ENCODE data around the gene FAM90A26.
"Not testable (repeated sequence)": the region's sequence is repeated elsewhere in the genome, so short reads cannot be mapped to it uniquely, and the experiment has no call there.

Gene FAM90A26, protein sequence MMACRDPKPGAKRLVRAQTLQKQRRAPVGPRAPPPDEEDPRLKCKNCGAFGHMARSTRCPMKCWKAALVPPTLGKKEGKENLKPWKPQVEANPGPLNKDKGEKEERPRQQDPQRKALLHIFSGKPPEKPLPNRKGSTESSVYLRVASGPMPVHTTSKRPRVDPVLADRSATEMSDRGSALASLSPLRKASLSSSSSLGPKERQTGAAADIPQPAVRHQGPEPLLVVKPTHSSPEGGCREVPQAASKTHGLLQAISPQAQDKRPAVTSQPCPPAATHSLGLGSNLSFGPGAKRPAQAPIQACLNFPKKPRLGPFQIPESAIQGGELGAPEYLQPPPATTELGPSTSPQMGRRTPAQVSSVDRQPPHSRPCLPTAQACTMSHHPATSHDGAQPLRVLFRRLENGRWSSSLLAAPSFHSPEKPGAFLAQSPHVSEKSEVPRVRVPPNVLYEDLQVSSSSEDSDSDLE

DNA sequence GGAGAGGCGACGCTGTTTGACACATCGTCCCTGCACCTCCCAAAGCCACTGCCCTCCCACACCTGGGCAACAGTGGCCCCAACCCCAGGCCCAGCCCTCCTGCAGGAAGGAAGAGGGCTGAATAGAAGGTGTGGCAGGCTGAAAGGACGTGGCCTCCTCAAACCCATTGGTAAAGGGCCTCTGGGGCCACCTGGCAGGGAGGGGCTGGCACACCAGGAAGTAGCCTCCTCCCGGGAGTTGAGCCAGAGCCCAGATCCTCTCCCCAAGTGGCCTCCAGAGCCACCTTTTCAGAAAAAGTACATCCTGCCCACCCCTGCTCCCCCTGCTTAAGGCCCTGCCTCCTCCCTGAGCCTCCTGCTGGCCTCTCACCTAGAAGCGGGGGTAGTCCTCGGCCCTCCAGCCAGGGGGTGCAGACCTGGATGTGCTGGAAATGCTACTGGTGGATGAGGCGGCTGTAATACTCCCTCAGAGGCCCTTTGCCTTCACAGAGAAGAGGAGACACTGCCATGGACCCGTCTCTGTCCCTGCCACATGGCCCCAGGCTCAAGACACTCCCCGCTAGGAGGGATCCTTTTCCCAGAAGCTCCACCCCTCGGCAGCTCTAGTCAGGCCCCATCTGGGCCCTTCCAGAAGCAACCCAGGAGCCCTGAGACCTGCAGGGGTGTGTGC is at the start of gene FAM90A26:
FAM90A26 (plus strand) TSS at position 619 of the 669 bp plus-strand sequence. CDS start 2,764 bp downstream, outside the sequence.
- DNase-seq: not testable (repeated sequence)

DNA sequence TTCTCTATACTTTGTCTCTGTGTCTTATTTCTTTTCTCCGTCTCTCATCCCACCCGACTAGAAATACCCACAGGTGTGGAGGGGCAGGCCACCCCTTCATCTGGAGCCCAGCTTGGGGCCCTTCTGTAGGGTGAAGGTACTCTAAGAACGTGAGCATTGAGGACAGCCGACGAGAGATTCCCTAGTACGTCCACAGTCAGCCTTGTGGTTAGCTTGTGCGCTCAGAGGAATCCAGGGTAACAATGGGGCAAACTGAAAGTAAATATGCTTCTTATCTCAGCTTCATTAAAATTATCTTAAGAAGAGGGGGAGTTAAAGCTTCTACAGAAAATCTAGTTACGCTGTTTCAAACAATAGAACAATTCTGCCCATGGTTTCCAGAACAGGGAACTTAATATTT is 47.5 kb upstream of the FAM90A26 start:
- not testable (repeated sequence) for DNase-seq

DNA sequence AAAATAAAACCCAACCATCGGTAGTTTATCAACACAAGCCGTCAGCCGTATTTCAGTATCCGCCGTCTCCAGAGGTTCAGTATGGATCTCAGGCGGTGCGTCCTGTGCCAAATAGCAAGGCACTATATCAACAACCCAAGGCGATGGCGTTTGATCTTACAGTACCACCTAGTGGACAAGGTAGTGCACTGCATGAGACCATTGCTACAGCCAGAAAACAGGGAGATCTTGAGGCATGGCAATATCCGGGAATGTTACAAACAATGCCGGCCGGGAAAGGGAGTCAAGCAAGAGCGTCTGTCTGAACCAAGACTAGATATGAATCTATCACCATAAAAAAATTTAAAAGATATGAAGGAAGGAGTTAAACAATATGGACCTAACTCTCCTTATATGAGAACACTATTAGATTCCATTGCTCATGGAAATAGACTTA is 46.6 kb upstream of the FAM90A26 start:
- peak; percentile 3 to 13 for DNase-seq

DNA sequence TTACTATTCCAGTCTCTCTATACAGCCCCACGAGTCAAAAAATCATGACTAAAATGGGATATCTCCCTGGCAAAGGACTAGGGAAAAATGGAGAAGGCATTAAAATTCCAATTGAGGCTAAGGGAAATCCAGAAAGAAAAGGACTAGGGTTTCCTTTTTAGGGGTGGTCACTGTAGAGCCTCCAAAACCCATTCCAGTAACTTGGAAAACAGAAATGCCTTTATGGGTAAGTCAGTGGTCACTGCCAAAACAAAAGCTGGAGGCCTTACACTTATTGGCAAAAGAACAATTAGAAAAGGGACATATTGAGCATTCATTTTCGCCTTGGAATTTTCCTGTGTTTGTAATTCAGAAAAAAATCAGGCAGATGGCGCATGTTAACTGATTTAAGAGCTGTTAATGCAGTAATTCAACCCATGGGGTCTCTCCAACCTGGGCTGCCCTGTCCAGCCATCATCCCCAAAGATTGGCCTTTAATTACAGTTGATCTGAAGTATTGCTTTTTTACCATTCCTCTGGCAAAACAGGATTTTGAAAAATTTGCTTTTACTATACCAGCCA is 44.5 kb upstream of the FAM90A26 start:
- not testable (repeated sequence) for DNase-seq

DNA sequence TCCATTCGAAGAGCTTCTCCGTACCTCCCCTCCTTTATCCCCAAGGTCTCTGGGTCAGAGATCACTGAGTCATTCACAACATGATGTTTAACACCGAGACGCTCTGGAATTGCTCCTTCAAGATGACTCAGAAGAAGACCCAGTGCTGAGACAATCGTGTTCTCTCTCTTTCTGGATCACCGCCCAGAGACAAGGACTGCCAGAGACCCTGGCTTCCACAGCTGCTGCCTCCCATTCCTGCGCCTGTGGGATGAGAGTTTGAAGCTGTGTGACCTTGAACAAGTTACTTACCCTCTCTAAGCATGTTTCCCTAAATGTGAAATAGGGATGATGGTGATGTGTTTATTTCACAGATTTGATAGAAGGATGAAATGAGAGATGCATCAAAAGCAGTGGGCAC is 38.8 kb upstream of the FAM90A26 start:
- not testable (repeated sequence) for DNase-seq

DNA sequence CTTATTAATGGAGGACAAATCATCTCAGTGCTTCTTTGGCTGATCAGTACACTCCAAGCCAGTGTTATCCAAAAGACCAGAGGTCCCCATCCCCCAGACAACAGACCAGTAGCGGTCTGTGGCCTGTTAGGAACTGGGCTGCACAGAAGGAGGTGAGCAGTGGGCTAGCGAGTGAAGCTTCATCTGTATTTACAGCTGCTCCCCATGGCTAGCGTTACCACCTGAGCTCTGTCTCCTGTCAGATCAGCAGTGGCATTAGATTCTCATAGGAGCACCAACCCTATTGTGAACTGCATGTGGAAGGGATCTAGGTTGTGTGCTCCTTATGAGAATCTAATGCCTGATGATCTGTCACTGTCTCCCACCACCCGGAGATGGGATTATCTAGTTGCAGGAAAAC is 37.4 kb upstream of the FAM90A26 start:
- not testable (repeated sequence) for DNase-seq

DNA sequence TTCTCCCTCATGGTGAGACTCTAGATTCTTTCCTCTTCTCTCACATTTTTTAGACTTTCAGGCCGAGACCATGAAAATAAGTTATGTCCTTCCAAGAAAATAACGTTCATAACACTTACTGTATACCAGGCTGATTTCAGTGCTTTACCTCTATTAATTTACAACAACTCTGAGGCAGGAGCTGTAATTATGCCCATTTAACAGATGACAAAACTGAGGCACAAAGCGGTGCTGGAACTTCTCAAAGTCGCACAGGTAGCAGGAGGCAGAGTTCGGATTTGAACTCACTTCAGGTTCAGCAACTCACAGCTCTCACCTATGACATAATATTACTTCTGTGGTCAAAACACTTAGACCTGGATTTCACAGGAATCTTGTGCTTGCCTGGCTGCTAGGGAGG is 36.2 kb upstream of the FAM90A26 start:
- DNase-seq: not testable (repeated sequence)

DNA sequence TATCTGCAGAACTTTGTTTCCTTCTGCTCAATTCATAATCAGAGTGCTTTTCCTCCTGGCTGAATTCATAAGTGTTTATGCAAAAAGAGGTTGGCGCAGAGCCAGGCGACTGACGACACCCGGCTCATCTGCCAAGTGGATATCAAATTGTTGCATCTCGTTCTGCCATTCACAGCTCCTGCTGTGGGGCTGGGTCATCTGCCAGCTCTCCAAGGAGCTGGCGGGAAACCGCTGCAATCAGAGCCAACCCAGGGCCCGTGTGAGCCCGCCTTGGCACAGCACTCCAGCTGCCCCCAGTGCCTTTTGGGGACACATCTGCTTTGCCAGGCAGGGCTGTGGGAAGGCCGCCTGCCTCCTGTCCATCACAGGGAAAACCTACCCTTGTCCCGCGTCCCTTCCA is 35.7 kb upstream of the FAM90A26 start:
- not testable (repeated sequence) for DNase-seq

DNA sequence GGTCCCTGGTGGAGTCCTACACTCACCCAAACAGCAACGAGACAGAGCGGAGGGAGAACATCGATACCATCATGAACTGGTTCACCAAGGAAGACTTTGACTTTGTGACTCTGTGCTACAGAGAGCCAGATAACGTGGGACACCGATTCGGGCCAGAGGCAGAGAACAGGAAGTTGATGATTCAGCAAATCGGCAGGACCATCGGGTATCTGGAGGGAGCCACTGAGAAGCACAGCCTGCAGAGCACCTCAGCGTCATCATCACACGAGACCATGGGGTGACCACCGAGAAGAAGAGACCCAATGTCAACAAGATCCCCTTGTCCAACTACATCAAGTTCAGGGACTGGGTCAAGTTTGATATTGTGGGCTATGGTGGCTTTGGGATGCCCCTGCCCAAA is 29.2 kb upstream of the FAM90A26 start:
- DNase-seq: not testable (repeated sequence)

DNA sequence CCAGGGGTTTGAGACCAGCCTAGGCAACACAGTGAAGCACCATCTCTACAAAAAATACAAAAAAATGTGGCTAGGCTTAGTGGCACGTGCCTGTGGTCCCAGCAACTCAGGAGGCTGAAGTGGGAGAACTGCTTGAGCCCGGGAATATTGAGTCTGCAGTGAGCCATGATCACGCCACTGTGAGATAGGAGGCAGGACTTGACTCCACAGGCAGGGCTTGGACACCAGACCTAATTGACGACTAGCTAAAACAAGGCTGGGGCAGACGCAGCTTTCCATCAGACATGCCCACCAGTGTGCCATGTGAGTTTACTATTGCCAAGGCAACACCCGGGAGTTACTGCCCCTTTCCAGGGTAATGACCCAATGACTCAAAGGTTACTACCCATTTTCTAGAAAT is 27.4 kb upstream of the FAM90A26 start:
- not testable (repeated sequence) for DNase-seq

DNA sequence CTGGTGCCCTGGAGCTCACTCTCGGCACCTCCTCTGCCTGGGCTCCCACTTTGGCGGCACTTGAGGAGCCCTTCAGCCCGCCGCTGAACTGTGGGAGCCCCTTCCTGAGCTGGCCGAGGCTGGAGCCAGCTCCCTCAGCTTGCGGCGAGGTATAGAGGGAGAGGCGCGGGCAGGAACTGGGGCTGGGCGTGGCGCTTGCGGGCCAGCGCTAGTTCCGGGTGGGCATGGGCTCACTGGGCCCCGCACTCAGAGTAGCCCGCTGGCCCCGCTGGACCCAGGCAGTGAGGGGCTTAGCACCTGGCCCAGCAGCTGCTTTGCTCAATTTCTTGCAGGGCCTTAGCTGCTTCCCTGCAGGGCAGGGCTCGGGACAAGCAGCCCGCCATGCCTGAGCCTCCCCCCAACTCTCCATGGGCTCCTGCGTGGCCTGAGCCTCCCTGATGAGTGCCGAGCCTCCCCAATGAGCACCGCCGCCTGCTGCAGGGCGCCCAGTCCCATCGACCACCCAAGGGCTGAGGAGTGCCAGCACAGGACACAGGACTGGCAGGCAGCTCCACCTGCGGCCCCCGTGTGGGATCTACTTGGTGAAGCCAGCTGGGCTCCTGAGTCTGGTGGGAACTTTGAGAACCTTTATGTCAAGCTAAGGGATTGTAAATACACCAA is 26.7 kb upstream of the FAM90A26 start:
- DNase-seq: no peak

DNA sequence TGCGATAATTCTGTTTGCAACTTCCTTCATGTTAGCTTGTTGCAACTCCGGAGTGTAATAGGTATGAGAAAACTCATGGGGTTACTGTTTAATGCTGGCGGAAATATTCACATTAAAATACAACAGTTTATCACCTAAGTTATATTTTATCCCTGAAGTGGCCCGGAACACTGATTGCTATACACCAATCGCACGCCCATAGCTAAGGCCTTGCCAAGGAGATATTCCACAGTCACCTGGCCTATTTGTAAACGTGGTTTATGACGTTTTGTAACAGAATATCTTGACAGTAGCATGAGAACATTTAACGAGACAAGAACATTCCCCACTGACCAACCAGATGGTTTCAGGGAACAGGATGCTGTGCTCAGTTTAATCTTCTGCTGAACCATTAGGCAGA is 23.2 kb upstream of the FAM90A26 start:
- no peak for DNase-seq

DNA sequence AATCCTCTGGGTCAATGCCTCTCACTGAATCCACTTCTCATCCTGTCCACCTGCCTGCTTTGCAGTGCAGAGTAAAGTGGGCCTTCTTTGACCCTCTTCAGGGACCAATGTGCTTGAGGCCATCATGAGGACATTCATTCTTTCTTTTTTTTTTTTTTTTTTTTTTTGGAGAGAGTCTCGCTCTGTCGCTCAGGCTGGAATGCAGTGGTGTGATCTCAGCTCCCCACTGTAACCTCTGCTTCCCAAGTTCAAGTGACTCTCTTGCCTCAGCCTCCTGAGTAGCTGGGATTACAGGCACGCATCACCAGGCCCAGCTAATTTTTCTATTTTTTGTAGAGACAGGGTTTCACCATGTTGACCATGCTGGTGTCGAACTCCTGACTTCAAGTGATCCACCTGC is 22.8 kb upstream of the FAM90A26 start:
- not testable (repeated sequence) for DNase-seq

DNA sequence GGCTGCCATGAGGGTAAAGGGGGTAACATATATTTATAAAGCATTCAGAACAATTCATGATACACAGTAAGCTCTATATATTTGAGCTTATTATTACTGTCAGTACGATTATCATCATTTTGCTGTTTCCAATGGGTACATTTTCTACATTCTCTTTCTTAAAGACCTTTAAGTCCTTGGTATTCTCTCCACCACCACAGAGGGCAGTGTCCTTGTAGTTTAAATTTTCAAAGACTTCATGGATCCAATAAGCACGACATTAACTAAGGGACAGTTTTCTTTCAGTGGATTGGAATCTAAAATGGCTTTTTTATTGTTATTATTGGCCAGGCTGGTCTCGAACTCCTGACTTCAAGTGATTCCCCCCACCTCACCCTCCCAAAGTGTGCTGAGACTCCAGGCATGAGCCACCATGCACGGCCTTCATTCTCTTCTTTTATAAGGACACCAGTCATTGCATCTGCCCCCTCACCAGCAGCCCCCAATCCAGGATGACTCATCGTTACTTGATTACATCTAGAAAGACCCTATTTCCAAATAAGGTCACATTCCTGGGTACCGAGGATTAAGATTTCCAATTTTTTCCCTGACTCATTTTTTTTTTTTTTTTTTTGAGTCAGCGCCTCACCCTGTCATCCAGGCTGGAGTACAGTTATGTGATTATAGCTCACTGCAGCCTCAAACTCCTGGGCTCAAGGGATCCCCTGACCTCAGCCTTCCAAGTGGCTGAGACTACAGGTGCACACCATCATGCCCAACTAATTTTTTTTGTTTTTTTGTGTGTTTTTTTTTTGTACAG is 21.4 kb upstream of the FAM90A26 start:
- DNase-seq: not testable (repeated sequence)

DNA sequence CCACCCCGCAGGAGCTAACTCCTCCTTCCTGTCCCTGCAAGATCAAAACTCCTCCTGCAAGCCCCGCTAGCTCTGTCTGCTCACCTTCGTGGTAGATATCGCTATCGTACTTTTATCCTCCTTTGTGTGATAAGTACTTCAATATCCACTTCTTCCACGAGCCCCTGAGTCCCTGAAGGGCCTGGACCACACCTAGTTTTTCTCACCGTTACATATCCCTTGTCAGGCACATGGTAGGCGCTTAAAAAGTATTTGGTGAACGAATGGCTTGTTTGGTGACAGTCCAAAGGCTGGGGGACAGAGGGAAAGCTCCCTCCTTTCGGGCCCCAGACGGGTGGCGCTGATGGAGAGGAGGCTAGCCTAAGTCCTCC is 18.4 kb upstream of the FAM90A26 start:
- DNase-seq: not testable (repeated sequence)

DNA sequence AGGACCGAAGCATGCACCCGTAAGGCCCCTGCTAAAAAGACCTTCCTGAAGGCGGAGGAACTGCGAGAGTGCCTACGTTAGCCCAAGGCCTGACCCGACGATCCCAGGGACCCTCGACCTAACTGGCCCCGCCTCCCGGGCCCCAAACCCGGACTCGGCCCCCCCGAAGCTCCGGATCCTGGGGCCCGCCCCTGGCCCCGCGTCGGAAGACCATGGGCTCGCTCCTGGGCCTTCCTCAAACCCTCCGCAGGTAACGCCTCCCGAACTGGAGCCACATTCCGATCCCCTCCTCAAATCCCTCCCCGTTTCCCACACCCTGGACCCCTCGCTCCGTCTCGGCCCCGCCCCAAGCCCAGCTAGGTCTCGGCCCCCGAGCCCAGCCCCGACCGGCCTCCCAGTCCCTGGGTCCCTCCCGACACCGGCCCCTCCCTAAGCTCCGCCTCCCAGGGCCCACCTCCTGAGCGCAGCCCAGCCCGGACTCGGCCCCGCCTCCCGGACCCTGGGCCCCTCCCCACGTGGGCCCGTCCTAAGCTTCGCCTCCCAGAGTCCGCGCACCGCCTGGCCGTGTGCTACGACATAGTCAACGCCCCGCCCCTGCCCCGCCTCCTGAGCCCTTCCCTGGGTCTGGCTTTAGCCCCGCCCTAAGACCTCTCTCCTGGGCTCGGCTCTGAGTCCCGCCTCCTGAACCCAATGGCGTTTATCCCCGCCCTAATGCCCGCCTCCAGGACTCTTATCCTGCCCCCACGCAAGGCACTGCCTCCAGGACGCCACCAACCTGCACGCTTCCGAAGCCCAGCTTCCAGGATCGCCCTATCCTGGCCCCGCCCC is 17.8 kb upstream of the FAM90A26 start:
- DNase-seq: peak; percentile 96 to 97

DNA sequence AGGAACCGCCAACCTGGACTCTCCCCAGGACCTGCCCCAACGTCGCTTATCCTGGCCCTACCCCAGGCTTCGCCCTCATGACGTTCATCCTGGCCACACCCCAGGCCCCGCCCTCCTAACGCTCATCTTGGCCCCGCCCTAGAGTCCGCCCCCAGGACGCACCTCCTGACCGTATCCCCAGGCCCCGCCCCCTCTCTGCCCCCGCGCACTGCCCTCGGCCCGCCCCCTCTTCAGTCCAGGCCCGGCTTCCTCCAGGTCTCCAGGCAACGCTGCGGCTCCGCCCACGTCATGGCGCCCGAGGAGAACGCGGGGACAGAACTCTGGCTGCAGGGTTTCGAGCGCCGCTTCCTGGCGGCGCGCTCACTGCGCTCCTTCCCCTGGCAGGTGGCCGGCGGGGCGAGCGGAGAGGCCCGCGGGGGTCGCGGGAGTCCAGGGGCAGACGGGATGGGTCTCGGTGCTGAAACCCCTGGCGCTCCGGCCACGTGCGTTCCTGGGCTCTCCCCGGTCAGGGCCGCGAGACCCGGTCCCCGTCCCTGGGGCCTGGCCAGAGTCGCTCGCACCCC is 17.1 kb upstream of the FAM90A26 start:
- peak; percentile 94 to 95 for DNase-seq

DNA sequence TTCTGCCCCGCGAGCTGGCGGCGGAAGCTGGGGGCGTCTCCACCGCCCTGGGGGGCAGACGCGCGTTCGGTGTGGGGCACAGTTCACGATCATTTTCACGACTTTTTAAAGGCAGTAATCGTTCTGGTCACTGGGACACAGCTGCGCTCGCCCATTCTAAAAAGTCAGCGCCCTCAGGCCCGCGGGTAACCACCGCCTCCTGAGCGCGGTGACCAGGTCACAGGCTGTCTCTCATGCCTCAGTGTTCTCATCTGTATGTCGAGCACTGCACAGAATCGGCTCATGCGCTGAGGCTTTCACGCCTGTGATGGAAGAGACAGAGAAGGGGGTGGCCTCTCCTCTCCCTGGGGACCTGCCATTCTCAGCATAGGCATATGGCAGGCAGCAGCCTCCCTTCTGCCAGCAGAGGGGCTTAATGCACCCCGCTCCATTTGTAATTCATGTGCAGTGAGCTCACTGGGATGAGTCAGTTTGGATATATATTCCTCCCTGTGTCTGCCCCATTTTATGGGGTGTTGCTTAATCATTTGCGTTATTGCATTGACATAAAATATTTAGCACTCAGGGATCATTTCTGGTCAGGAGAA is 16.5 kb upstream of the FAM90A26 start:
- not testable (repeated sequence) for DNase-seq

DNA sequence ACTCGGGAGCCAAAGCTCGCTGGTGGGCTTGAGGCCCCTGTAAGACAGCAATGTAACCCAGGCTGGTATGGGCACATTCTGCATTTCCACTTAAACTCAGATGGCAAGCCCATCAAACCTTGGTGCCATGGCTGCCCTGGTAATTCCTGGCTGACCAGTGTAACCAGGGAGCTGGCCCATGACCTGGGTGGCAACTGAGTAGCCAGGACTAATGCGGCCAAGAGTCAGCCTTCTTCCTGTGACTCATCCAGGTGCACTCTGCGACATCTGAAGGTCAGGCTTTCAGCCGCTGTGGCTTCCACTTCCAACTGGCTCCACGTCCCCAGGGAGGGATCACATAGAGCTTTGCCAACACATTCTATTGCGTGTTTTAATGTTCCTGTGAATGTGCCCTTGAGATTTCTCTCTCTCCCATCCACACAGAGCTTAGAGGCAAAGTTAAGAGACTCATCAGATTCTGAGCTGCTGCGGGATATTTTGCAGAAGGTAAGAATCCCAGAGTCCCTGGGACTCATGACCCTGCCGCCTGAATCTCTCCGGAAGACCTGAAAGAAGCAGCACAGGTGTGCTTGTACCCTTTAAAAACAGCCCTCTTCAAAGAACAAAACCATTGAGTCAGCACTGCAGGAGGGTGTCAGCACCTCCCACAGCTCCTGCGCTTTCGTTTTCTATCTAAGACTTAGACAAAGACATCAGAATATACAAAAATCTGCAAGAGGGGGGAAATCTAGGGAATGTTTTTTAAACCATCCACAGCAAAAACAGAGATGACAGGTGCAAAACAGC is 14.9 kb upstream of the FAM90A26 start:
- DNase-seq: peak in 1 of 2 experiments; percentile 14

DNA sequence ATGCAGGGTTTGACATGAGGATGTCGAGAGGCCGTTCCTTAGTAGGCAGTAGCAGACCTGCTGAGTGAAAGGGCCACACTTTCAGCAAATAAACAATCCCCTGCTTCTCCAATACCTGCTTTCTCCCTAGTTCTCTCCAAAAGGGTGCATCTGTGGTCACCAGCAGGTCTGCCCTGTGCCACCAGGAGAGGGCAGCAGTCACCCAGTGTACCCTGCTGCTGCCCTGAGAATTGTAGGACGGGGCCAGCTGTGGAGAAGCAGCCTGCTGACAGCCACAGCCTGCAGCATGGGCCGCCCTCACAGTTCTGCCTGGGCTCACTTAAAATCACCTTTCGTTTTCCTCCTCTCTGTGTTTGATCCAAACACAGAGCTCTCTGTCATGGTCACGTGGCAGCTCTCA is 11.8 kb upstream of the FAM90A26 start:
- DNase-seq: peak in 1 of 2 experiments; percentile 12

Measured in stimulated activated CD4-positive, alpha-beta T cell treated with anti-CD3 and anti-CD28 coated beads, Interleukin-4, amount 100 ng/mL, for 4 hours (primary cell).